Fibroblast of pulmonary artery (primary cell): ENCODE data around the gene HPN.
"Not testable (repeated sequence)": the region's sequence is repeated elsewhere in the genome, so short reads cannot be mapped to it uniquely, and the experiment has no call there.

Experiments used
- DNase-seq: peaks from one replicate; pipeline ENCODE4 v3.0.0-alpha.2; 2010; ENCODE audit warnings: low read depth
- H3K4me3 ChIP-seq: replicated peaks from 2 replicates; pipeline ENCODE4 v1.5.1; 2011; ENCODE audit warnings: low read depth, mild to moderate bottlenecking, control low read depth, low read length, moderate library complexity
- CTCF ChIP-seq: IDR thresholded peaks from 2 replicates; pipeline ENCODE4 v1.5.1; 2011; ENCODE audit warnings: mild to moderate bottlenecking, control low read depth, low read length, inconsistent platforms; ENCODE audit errors: missing control alignments

The HPN gene

GRCh38 chr19:35005256-35005977 is 36.1 kb upstream of the HPN start:
- no peak for TF ChIP-seq CTCF
- H3K4me3 ChIP-seq: no peak overlapping the region
- DNase-seq: no peak

- not testable (repeated sequence) for DNase-seq, H3K4me3 ChIP-seq
Observed at GRCh38 chr19:35006007-35006341, 35.5 kb upstream of the HPN start.

GRCh38 chr19:35006342-35006998 is 35.1 kb upstream of the HPN start:
- DNase-seq: peak; percentile 89
- no peak for TF ChIP-seq CTCF
- no peak overlapping the region for H3K4me3 ChIP-seq

- DNase-seq: no peak
- H3K4me3 ChIP-seq: no peak overlapping the region
- no peak for TF ChIP-seq CTCF
Observed at GRCh38 chr19:35006999-35007365, 34.5 kb upstream of the HPN start.

- DNase-seq, H3K4me3 ChIP-seq: not testable (repeated sequence)
Observed at GRCh38 chr19:35007427-35007826, 34.1 kb upstream of the HPN start.

- DNase-seq: no peak
- no peak overlapping the region for H3K4me3 ChIP-seq
- TF ChIP-seq CTCF: no peak
Observed at GRCh38 chr19:35008891-35009341, 32.6 kb upstream of the HPN start.

- no peak for DNase-seq
- H3K4me3 ChIP-seq: no peak overlapping the region
- TF ChIP-seq CTCF: no peak
Observed at GRCh38 chr19:35009424-35010415, 31.8 kb upstream of the HPN start.
